Medulla oblongata (tissue), 1 donor: ENCODE data around the gene SLC4A5.

ENCODE experiments used
- DNase-seq: peaks from one replicate; pipeline ENCODE4 v3.0.0-alpha.2; 2015; ENCODE audit errors: extremely low spot score

Gene SLC4A5

DNA sequence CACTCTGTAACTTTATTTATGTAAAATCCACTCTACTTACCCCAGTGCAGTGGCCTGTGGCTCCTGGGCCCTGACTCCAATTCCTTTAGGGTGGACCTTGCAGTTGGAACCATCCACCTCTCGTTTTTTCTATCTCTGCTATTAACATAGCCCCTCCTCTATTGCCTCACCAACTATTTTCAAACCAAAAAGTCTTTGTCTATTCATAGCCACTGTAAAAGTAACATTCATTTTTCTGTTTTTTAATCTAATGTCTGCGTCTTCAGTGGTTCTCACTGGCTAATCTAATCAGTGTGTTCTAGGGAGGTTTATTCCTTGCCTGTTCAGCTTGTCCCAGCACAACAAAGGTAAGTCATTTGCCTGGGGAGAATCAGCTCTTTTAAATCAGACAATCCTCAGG, at the start of gene SLC4A5:
Gene SLC4A5 (minus strand): TSS at position 101 of the 400 bp plus-strand sequence. CDS start 28,393 bp downstream, outside the sequence.
- no peak for DNase-seq

DNA sequence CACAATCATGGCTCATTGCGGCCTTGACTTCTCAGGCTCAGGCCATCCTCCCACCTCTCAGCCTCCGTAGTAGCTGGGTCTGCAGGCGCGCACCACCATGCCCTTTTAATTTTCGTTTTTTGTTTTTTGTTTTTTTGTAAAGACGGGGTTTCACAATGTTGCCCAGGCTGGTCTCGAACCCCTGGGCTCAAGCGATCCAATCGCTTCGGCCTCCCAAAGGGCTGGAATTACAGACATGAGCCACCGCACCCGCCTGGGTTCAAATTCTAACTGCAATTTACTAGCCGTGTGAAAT, 49.2 kb upstream of the SLC4A5 start:
- no peak for DNase-seq

- DNase-seq = peak; percentile 97
Observed at GRCh38 chr2:74391580-74392448, 48.6 kb upstream of the SLC4A5 start.

DNA sequence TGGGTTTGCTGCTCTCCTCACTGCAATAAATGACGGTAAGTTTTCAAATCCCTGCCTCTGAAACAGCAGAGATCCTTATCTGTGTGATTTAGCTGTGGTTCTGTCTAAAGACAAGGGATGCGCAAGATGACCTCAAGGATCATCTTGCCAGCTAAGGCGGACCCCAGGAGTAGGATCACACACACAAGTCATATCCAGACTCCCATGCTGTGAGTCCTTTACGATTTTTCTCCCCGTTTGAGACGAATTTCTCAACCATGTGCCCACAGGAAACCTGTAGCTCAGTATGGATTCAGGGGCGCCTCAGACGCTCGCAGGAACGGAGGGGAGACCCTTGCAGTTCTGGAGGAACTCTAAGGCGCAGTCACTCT, 48.0 kb upstream of the SLC4A5 start:
- peak; percentile 37 for DNase-seq

GRCh38 chr2:74390606-74391005, 47.4 kb upstream of the SLC4A5 start:
- no peak for DNase-seq

DNA sequence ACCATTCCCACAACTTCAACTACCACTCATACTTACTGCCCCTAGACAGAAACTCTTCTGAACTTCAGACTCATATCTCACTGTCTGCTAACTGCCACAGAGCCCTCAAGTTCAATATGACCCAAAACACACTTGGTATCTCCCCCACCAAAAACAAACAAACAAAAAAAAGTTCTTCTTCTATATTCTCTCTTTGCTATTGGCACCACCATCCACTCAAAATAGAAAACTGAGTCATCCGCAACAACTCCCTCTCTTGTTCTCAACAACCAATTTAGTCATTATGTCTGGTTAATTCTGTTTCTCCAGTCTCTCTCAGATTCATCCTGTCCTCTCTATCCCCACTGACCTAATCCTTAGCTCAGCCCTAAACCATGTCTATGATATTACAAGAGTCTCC, 44.1 kb upstream of the SLC4A5 start:
- no peak for DNase-seq

- DNase-seq = peak; percentile 53
Observed at GRCh38 chr2:74385396-74385795, 42.2 kb upstream of the SLC4A5 start.

GRCh38 chr2:74384051-74384450, 40.8 kb upstream of the SLC4A5 start:
- DNase-seq = no peak

- DNase-seq = no peak
Observed at GRCh38 chr2:74383254-74383653, 40.0 kb upstream of the SLC4A5 start.

DNA sequence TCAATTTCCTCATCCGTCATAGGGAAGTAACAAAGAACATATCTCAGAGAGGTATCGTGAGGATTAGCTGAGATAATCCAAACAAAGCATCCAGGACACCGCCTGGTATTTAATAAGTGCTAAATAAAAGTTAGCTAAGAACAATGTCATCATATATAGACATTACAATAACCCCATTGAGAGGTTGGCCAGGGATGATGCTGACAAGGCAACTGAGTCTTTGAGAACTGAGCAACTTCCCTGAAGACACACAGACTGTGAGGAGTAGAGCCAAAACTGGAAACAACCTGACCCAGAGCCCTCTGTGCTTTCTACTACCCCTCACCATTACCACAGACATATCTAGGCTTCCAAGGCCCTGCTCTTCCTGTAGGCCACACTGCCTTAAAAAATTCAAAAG, 38.5 kb upstream of the SLC4A5 start:
- no peak for DNase-seq

DNA sequence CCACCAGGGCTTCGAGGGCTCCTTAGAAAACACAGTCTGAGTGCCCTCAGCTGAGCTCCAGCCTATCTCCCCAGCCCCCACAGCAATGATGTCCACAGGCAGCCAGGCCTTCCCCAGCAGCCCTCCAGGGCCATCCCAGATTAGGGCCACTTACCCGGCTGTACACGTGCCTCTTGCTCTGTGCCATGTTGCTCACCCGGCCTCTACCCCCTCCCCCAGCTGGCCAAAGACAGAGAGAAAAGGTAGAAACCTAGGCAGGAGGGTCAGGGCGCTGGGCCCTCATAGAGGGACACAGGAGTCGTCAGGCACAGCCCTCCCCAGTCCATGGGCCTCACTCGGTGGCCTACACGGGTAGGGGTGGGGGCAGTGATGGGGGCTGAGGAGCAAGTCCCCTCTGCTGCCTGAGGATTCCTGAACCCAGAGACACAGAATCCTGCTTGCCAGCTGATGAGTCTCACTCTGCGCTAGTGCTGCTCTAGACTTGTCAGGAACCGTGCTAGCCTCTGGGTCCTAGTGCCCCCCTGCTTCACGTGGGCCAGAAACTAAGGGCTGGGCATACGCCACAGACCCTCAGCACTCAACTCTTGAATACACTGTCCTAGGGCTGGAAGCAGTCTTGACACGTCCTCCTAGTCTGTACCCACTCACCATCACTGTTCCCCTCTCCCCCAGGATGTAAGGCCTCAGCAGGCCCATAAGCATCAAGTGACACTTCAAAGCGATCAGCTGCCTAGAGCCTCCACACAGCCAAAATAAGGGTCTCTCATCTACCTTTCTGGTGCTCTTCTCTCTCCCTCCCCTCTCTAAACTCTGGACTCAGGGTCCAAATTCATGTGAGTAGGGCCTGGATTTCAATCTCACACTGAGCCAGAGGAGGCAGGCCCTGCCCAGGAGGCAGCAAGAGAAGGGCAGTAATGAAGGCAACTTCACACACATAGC, 36.9 kb upstream of the SLC4A5 start, which contains the start of gene DCTN1:
Gene DCTN1 (minus strand): TSS at position 461 of the 939 bp plus-strand sequence. CDS start 274 bp downstream, at position 187.
- peak; percentile 86 for DNase-seq

GRCh38 chr2:74378007-74378406, 34.8 kb upstream of the SLC4A5 start:
- DNase-seq = no peak

GRCh38 chr2:74375838-74376237, 32.6 kb upstream of the SLC4A5 start:
- no peak for DNase-seq

- DNase-seq = peak; percentile 98
Observed at GRCh38 chr2:74374509-74375205, 31.4 kb upstream of the SLC4A5 start.

DNA sequence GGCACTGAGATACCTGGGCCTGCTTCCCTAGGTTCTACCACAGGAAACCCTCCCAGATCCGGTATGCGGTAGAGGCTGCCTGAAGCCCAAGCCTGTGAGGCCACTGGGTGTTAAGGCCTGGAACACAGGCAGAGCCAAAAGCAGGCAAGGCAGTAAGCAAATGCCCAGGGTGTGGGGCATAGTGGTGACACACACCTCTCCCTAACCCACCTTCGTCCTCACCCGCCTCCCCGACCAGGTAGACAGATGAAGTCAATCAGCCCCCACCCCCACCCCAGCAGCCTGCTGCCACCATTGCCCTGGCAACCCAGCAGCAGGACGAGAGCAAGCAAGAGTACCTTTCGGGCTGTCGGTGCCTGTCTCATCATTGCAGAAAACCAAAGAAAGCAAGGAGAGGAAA, 30.8 kb upstream of the SLC4A5 start:
- peak; percentile 23 for DNase-seq

DNA sequence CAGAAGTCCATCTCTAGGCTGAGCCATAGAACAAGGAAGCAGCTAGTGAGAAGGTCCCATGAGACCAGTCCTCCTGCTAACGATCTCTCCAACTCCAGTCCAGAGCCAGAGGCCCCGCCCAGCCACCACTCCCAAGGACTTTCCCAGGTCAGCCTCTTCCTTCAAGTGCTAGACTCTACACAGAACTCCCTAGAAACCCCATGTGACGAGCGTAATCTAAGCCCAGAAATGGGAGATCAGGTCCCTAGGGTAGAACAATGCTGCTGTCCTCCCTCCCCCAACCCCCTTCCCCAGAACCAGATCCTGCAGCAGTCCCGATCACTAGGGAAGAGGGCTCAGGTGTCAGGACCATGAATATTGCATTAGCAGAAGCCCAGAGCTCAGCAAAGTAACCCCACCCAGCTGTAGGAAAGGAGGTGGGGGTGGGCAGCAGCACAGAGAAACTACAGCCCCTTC, 30.0 kb upstream of the SLC4A5 start:
- DNase-seq = peak; percentile 29

- DNase-seq = no peak
Observed at GRCh38 chr2:74372674-74373073, 29.5 kb upstream of the SLC4A5 start.

DNA sequence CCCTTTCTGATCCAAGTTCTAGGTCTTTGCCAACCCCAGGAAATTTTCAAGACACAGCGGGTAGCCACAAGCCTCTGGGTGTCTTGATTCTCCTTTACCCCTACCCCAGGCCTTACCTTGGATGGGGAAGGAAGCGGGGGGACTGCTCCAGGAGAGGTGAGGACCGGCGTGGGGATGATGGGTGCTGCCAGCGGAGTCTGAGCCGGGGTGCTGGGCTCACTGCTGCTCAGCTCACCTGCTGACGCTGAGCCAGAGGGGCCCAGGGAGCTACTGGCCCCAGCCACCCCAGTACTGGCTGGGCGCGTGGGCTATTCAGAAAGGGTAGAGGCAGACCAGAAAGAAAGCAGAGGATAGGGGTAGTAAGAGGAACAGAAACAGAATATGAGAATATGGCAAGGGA, 28.2 kb upstream of the SLC4A5 start:
- no peak for DNase-seq

- no peak for DNase-seq
Observed at GRCh38 chr2:74369976-74370375, 26.8 kb upstream of the SLC4A5 start.

GRCh38 chr2:74368499-74368898, 25.3 kb upstream of the SLC4A5 start:
- DNase-seq = no peak

DNA sequence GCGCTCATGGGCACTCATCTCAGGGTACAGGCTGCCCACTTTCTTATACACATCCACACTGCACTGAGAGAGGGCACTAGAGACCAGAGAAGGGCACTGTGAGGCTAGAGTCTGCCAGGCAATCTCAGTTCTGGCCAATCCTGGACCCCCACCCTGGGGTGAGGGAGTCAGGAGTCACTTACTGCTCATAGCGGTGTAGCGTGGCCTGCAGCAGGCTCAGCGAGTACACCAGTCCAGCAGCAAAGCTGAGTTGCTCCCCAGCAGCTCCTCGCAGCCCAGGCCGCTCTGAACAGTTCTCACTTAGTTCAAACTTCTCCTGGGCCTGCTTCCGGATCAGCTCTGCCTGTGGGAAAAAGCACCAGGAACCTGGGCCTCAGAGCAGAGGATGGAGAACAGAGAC, 24.6 kb upstream of the SLC4A5 start:
- no peak for DNase-seq

GRCh38 chr2:74366036-74366435, 22.8 kb upstream of the SLC4A5 start:
- no peak for DNase-seq
